HG03064 (cell line): ENCODE data around the gene DUSP3.

Experiments used
- ATAC-seq: cut with Tn5 transposase; IDR thresholded peaks from one replicate; pipeline ENCODE4 v1.9.1; 2021; ENCODE audit warnings: low read depth; ENCODE audit not compliant: unreplicated experiment

Gene DUSP3

DNA sequence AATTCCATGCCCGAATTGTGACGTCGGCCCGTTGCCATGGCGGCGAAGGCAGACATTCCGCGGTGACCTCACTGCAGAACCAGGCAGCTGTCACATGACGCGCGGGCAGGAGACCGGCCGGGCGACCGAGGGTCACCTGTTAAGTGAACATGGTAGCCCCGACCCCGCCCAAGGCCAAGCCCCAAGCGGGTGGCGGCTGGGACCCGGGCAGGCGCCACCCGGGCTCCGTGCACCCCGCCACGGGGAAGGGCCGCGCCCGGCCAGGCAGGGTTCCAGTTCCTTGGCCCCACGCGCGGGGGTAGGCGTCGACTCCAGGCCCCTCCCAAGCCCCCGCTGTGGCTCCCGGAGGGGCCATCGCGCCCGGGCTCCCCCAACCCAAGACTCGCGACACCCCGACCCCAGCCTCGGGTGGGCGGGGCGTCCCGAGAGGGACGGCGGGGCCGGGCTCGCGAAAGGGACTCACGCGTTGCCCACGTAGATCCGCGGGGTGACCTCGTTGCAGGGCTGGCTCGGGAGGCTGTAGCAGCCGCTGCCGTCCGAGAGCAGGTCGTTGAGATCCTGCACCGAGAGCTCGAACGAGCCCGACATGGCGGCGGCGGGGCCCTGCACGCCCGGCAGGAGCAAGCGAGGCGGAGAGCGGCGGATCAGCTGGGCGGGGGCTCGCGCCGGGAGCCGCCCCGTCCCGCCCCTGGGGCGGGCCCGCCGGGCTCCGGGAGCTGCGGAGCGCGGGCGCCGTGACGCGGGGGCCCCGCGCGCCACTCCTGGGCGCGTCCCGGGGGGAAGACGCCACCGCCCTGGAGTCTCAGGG, at the start of gene DUSP3:
TSS of gene DUSP3 (minus strand) at position 641 of the 808 bp plus-strand sequence. CDS start at position 588, 53 bp downstream.
- ATAC-seq = peak; percentile 80

DNA sequence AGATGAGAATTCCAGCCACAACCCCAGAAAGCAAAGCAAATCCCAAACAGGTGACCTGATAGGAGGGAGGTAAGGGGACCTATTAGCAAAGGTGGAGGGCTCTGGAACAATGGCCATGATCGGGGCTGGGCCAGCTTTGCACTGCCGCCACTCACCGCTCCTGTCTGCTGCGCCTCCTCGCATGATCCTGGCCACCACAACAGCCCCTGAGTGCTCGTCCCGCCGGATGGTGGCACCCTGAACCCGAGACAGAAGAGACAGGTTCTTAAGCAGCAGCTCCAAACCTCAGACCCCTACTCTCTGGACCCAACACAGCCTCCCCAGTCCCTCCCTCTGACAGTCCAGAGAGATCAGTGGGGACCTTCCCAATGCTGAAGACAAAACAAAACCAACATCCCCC, 48.8 kb upstream of the DUSP3 start:
- ATAC-seq = no peak

DNA sequence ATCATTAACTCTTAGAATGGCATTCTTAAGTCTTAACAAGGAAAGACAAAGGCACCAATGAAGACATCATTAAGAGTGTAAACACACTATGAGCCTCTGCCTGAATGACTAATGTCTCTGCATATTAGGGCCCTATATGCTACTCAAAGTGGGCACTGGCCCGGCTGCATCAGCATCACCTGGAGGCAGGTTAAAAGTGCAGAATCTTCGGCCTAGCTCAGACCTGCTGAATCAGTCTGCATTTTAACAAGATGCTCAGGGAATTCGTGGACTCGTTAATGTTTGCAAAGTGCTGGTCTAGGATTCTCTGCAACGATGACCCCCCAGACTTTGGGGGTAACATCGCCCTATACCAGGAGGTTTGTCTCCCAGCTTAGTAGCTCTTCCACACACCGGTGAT, 47.4 kb upstream of the DUSP3 start:
- ATAC-seq = no peak

DNA sequence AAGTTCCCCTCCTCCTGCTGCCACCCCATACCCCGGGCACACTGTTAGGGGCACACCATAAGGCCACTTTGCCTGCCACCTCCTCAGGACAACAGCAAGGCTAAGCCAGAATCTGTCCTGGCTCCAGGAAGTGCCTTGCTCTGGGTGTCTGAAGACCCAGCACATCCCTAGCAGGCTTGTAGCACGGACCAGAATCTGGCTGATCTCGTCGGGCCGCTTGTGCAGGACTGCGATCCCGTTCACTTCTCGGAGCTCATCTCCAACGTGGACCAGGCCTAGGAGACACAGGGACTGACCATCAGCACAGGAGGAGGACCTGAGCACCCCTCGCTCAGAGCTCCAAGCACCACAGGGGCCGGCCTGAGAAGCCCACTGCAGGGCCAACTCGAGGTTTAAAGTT, 46.8 kb upstream of the DUSP3 start:
- ATAC-seq = no peak

DNA sequence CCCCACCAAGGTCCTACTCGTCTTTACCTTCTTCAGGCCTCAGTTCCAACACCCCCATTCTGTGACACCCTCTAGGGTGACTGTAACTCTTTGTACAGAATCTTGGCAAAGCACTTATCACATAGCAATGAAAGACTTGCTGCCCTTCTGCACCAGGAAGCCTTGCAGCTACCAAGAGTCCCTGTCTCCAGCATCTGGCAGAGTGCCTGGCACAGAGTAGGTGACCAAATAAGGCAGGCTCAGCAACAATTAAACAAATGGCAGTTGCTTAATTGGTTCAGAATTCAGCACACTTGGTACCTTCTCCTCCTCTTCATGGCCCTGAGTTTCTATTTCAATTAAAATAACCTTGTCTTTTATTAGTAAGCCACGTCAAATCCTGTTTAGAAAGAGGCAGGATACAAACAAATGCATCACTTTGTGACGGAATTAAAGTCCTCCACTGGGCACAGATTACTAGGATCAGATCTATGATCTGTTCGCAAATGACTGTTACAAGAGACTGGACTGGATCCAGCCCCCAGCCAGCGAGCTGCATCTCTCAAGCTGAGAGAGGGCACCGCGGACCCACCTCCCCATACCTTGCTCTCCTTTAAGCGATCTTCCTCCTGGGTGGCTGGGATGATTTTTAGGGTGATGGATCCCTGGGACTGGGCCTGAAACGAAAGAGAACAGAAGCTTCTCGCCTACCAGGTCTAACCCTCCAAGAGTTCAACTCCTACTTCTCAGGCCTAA, 44.7 kb upstream of the DUSP3 start:
- ATAC-seq = no peak

DNA sequence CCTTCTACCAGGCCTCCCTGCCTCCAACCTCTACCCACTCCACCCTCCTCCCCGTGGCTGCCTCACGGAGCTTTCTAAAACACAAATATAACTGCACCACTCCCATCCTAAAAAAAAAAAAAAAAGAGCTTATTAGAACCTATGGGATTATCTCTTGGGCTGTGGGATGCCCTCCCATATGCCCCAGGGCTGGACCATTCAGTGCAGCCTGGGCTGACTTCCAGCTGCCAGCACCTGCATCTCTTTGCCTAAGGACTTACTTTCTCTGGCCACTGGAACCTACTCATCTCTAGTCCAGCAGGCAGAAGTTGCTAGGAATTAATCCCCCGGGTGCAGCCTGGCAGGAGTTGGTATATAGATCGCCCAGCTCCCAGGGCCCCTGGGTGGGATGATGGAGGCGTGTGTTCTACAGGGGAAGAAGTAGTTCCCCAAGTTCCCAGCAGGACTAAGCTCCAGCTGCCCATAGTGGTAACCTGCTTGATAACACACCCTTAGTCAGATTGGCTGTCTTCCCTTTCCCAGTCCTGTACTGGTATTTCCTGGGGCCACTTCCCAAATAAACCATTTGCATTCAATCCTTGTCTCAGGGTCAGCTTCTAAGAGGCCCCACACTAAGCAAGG, 43.9 kb upstream of the DUSP3 start:
- no peak for ATAC-seq

DNA sequence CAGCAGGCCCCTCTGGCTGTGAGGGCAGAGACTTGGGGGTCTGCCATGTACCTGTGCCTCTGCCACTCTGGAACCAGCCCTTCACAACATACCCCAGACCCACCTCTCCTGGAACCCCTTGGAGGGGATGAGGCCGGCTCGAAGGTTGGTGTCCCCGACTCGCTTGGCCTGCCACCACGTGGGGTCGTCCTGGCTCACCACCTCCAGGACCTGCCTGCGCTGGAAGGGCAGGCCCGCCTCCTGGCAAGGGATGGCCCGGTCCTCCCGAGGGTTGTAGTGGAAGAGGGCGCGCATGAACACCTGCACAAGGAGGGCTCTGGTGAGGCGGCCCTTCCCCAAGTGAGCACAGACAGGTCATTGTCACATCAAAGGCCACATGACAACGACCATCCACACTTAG, 42.0 kb upstream of the DUSP3 start:
- ATAC-seq = no peak

DNA sequence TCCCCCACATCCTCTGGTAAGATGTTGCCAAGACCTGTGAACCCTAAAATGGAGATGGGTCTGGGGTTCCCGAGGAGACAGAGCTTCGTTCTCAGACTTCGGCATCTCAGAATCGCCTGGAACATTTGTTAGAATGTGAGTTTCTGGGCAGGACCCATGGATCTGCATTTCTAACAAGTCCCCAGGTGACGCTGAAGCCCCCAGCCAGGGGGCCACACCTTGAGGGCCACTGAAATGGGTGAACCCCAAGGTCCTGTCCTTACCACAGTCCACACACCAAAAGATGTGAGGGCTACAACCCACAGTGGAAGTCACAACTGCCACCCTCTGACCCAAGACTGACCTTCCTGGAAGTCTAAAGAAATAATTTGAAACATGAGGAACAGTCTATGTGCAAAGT, 40.2 kb upstream of the DUSP3 start:
- ATAC-seq = no peak

DNA sequence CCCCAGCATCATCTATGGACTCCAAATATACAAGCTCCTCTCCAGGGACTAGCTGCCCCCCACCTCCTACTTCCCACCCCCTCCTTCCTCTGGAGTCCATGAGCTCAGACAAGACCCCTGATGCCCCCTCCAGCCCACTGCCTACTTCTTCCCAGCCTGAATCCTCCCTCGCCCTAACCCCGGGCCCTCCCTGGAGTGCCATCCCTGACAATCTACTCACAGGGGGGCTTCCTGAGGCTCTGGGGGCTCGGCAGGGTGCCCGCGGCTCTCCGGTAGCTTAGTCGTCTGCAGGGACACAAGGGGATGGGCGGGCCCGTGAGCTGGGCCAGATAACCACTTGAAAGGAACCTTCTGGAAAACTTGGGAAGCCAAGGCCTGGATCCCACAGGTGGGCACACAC, 39.0 kb upstream of the DUSP3 start:
- no peak for ATAC-seq

DNA sequence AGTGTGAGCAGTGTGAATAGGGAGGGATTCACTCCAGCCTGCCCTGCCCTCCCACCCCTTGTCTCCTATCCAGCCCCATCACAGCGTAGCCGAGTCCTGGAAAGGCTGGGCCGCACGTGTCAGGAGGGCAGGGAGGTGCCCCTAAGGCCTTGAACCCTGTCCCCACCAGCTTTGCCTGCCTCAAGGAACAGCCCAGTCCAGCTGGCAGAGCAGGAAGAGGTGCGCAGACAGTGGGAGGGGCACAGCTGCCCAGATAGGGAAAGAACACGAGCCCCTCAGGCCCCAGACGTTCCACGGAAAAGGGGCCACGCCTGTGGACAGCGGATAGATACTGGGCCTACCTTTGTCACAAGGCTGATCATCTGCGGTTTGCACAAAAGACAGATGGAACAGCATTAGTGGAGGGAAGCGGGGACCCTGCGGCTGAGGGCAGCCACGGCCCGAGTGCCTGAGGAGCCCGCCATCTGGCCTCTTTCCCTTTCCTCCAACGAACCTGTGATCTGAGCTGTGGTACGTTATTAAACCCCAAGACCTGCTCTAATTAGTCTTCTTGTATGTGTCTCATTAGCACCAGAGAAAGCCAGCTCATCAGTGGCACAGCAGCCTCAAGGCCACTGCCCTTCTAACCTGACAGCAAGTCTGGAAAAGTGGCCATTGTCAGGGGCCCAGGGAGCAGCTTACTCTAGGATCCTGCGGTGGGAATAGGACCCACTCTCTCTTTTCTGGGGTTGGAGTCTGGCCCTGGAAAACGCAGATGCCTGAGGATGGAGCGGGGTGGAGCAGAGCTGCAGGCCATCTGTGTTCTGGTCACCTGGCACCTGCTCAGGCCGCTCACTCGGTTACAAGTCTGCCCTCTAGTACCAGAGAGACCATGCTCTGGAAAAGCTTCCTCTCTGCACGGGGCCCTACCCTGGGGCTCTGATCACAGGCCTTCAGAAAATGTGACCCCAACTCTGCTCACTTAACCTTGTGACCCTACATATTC, 37.9 kb upstream of the DUSP3 start:
- ATAC-seq = no peak

DNA sequence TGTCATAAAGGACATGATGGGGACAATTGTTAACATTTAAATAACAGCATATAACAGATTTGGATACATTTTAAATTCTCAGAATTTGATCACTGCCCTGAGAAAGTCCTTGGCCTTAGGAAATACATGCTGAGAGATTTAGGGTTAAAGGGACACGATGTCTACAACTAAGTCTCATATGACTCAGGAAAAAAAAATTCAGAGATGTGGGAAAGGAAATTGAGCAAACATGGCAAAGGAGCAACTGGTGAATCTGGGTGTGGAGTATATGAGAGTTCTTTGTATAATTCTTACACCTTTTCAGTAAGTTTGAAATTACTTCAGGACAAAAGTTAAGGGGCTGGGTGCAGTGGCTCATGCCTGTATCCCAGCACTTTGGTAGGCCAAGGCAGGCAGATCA, 35.9 kb upstream of the DUSP3 start:
- ATAC-seq = no peak

DNA sequence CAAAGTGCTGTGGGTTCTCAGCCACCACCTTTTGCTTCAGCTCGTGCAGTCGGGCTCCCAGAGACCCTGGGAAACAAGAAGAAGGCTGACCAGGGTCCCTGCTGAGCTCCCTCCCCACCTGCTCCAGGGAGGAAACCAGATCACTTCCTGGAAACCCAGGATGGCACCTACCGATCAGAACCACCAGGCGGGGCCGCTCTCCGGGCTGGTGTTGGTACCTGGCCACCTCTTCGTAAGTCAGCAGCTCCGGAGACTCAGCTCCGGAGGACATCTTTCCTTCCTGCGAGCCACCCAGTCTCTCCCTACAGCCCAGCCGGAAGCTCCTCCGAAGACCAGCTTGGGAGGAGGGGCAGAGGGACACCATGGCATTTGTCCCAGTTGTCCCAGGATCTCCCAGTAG, 35.2 kb upstream of the DUSP3 start:
- ATAC-seq = no peak

DNA sequence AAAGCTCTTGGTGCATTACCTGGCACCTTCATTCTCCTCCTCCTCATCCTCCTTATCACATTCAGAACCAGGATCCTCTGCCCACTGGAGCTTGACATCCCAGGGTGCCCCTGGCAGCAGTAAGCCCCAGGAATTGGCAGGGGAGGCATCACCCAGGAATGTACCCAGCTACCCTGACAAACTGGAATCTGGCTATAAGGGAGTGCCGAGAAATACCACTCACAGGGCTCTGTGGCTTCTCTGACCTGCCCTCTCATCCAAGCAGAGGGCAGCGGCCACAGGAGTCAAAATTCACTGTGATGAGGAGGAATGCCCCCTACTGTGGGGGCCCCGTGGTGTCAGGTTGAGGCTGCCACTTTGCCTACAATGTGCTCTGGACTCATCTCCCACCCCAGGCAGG, 34.6 kb upstream of the DUSP3 start:
- no peak for ATAC-seq

DNA sequence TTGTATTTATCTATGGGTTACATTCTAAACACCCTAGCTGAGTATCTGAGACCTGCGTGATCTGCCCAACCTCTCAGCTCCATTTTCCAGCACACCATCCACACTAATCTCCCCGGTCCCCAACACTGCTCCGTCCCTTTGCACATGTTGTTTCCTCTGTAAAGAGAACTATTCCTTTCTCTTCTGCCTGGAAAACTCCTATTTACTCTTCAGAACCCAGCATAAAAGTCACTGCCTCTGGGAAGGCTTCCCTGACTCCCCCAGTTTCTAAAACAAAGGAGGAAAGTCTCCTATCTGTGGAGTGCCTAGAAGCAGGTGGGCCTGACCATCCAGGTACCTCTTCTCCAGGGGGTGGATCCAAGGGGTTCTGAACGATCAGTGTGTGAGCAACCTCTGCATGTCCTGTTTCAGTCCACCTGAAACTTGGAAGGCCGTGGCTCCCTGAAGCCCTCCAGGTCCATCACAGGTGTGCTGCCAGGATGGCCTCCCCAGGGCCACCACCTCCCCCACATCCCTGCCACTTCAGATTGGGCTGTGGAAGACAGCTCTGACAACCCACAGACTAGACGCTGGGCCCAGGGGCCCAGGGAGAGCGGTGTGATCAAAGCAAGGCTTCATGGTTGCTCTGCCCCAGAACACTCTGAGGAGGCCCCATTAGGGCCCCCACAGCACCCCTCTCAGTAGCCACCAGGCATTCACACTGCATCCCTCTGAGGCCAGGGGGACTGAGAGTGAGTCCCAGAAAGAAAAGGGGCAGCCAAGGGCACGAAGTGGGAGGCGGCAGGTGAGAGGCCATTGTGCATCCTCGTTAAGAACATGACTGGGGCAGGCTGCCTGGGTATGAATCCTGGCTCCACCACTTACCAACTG, 33.9 kb upstream of the DUSP3 start:
- ATAC-seq = no peak

DNA sequence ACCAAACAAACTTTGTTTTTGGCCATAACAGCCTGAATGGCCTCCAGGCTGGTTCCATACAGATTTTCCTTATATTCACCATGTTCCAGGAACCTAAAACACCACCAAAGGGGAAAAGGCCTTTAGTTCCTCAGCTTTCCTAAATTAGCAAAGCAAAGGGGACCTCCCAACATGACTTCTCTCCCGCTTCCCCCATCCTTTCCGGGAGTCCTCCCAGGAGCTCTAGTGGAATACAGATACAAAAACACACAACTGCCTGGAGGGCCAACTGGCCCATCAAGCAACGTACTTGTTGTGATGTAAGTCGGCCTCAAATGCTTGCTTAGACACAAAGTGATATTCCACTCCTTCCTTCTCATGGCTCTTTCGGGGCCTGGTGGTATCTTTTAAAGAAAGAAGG, 32.0 kb upstream of the DUSP3 start:
- no peak for ATAC-seq

DNA sequence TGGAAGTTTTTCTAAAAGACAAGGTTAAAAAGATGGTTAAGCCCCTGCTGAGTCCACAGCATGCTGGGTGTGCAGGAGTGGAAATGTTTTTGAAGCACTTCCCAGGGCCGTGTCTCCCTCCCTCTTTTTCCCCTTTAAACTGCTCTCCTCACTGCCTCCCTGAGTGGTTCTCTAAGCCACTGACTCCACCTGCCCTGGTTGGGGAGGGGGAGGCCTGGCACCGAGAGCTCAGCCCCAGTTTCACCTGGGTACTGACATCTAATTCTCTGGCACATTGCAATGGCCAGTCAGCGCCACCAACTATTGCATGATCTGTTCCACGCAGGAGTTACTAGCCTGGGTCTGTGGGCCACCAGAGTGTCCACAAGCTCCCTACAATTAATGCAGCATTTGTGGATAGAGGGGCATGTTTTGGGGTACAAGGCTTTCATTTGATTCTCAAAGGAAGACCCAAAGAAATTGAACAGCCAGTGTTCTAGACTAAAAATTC, 31.5 kb upstream of the DUSP3 start:
- ATAC-seq = no peak

DNA sequence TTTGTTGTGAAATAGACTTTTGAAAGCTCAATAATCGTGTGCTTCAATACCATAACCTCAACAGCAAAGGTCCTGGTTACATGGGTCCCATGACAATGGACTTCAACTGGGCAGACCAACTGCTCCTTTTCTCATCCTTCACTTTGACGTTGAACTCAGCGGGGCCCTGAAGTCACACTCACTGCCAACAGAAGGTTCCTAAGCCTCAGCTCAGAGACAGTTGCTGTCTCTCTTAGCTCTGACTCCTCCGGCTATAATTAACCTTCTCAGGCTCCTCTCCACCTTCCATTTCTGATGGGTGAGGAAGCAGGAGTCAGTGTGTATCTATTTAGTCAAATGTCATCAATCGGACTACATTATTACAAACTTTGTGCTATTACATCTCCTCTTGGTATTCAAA, 30.3 kb upstream of the DUSP3 start:
- ATAC-seq = no peak

DNA sequence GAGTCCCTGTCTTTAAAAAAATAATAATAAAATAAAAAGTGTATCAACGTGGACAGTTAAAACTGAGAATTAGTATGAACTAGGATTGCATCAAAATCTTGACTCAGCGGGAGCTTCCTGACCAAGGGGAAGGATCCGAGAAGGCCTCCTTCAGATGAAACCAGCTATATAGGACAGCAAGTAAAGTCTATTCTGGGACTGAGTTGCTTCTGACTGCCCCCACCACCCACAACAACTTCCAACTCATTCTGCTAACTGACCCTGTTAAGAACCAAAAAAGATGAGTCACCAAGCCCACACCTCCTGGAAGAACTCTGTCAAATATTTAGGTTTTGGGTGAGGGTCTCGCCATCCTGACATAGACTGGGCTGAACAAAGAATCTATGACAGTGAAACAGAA, 29.3 kb upstream of the DUSP3 start:
- no peak for ATAC-seq

DNA sequence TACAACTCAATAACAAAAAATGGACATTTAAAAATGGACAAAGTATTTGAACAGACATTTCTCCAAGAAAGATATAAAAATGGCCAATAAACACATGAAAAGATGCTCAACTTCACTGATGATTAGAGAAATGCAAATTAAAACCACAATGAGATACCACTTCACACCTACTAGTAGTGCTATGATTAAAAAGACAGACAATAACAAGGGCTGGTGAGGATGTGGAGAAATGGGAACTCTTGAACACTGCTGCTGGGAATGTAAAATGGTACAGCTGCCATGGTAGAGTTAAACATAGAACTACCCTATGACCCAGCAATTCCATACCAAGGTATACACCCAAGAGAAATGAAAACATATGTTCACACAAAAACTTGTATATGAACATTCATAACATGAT, 26.3 kb upstream of the DUSP3 start:
- no peak for ATAC-seq
